GM12878 (cell line): ENCODE results near the gene CCDC78. TPM values are rescaled to one million over a fixed set of nuclear protein-coding genes. Genes with fewer than 3 reads are reported as not detected.

Experiments used
- ATAC-seq: fragments of 200-7000 bp; cut with Tn5 transposase; 3 replicates; pipeline ENCODE4 v1.9.1; 2020; ENCODE audit warnings: mild to moderate bottlenecking, moderate library complexity
- BruUV-seq: library from RNA; stranded (reverse); fragments of 400-500 nt; replicated peaks from 2 replicates; lab custom pipeline; 2021; lab: Mats Ljungman, UMichigan
- CTCF ChIA-PET: fragments of 300-600 bp; sonication (Branson Sonifier 250); formaldehyde crosslinking; extraction: SDS; loops from one replicate; lab custom pipeline; 2021; ENCODE audit warnings: inconsistent platforms; lab: Yijun Ruan, JAX
- POLR2A ChIA-PET: fragments of 350-600 bp; formaldehyde crosslinking; extraction: SDS; loops from one replicate; lab custom pipeline; 2021; ENCODE audit warnings: inconsistent platforms; lab: Charles Lee
- RAD21 ChIA-PET: fragments of 300-600 bp; sonication (Branson Sonifier 250); formaldehyde crosslinking; loops from one replicate; lab custom pipeline; 2023; ENCODE audit warnings: antibody characterized with exemption; ENCODE audit not compliant: unreplicated experiment; lab: Charles Lee
- SMC1A ChIA-PET: fragments of 300-600 bp; sonication (Branson Sonifier 250); formaldehyde crosslinking; loops from one replicate; lab custom pipeline; 2023; ENCODE audit not compliant: unreplicated experiment, uncharacterized antibody; lab: Charles Lee
- DNase-seq: peaks from one replicate; pipeline ENCODE4 v3.0.0-alpha.2; 2011; ENCODE audit warnings: low read depth, low spot score
- FAIRE-seq: peaks from 3 replicates; lab custom pipeline; 2011; peaks lifted over from hg19 to GRCh38; lab: Jason Lieb, UNC
- H2AFZ ChIP-seq: 2 replicates; pipeline ENCODE4 v1.6.0; 2011; ENCODE audit warnings: low read depth, low read length, control low read depth; ENCODE audit not compliant: control insufficient read depth
- H3K27ac ChIP-seq: 2 replicates; pipeline ENCODE4 v1.5.1; 2011; ENCODE audit warnings: control low read depth; ENCODE audit not compliant: control insufficient read depth, insufficient read depth
- H3K27me3 ChIP-seq, 2 experiments: replicated peaks in 1 of 2; 2 replicates each; pipeline versions ENCODE4 v1.6.0 to v1.6.1; 2011; ENCODE audit warnings: low read length in 1 of 2; ENCODE audit not compliant: control insufficient read depth in 2 of 2, insufficient read depth in 2 of 2
- H3K36me3 ChIP-seq, 2 experiments: 2 replicates each; pipeline ENCODE4 v1.5.1; 2011; ENCODE audit warnings: low read length in 1 of 2; ENCODE audit not compliant: control insufficient read depth in 2 of 2, insufficient read depth in 2 of 2
- H3K4me1 ChIP-seq: 2 replicates; pipeline ENCODE4 v1.6.1; 2011; ENCODE audit warnings: mild to moderate bottlenecking, low read length, moderate library complexity, mixed read lengths; ENCODE audit not compliant: control insufficient read depth, insufficient read depth
- H3K4me2 ChIP-seq: 2 replicates; pipeline ENCODE4 v1.6.0; 2011; ENCODE audit warnings: control low read depth; ENCODE audit not compliant: control insufficient read depth, insufficient read depth
- H3K4me3 ChIP-seq: fragments of 200-600 bp; sonication (generic); 2 replicates; pipeline ENCODE4 v1.5.1; 2016
- H3K79me2 ChIP-seq: 2 replicates; pipeline ENCODE4 v1.6.0; 2011; ENCODE audit warnings: low read length; ENCODE audit not compliant: control insufficient read depth, insufficient read depth
- H3K9ac ChIP-seq: 2 replicates; pipeline ENCODE4 v1.8.0; 2011; ENCODE audit warnings: low read length, control low read depth, mixed read lengths; ENCODE audit not compliant: control insufficient read depth, insufficient read depth
- H3K9me3 ChIP-seq: replicated peaks from 3 replicates; pipeline ENCODE4 v1.5.1; 2011; ENCODE audit warnings: mild to moderate bottlenecking, low read length; ENCODE audit not compliant: control insufficient read depth, insufficient read depth
- H4K20me1 ChIP-seq: 2 replicates; pipeline ENCODE4 v1.6.0; 2011; ENCODE audit not compliant: control insufficient read depth, insufficient read depth
- NFYA ChIP-seq: IDR thresholded peaks from 2 replicates; pipeline ENCODE4 v1.6.1; 2011; ENCODE audit warnings: low read depth, mild to moderate bottlenecking, low read length, improper control_type of control experiment, borderline replicate concordance
- NR2F1 ChIP-seq: fragments of 450-650 bp; conservative IDR thresholded peaks from 2 replicates; pipeline ENCODE4 v1.6.1; 2017; ENCODE audit warnings: mild to moderate bottlenecking
- WGBS: methylation state at CpG from one replicate; pipeline ENCODE4 v1.1.6; 2016; ENCODE audit warnings: low lambda C conversion rate; ENCODE audit not compliant: insufficient replicate concordance, insufficient coverage; ENCODE audit errors: missing lambda C conversion rate; 5-methylcytosine and 5-hydroxymethylcytosine counted together
- in situ Hi-C: fragments of 300-500 bp; cut with MboI; formaldehyde crosslinking; loops from 9 replicates; pipeline ENCODE4 v1.14.3; 2018; ENCODE audit warnings: mixed read lengths
- intact Hi-C: fragments of 100-400 bp; cut with micrococcal nuclease; formaldehyde crosslinking; loops from one replicate; pipeline ENCODE4 v1.14.2; 2022; ENCODE audit not compliant: unreplicated experiment
- polyA plus RNA-seq, 11 experiments: library from polyadenylated mRNA; depleted of rRNA in 4 of 11; unstranded in 6 of 11; stranded (reverse) in 5 of 11; fragments of >200 nt; fragmentation: Nextera tagmentation in 4 of 11; fragmentation: Illumina TruSeq in 1 of 11; extraction: Ambion mirVana in 4 of 11; extraction: Trizol in 1 of 11; gene quantifications; 1 replicate in 1 of 11; 2 replicates in 10 of 11; pipeline versions ENCODE4 v1.2.1 to v1.2.3, GENCODE V29; 2011 to 2016; ENCODE audit warnings: inconsistent platforms in 2 of 11, missing spikeins in 2 of 11, low read depth in 1 of 11
- total RNA-seq, 4 experiments: library from RNA; depleted of rRNA in 3 of 4; stranded (reverse); fragments of >200 nt in 3 of 4; fragmentation: Illumina TruSeq in 1 of 4; extraction: Trizol in 1 of 4; gene quantifications; 2 replicates each; pipeline versions ENCODE4 v1.2.1 to v1.2.3, GENCODE V29; 2013 to 2021
- TF ChIP-seq, protein P1 (sequence below): fragments of 450-650 bp; IDR thresholded peaks from 2 replicates; pipeline ENCODE4 v1.6.1; 2017; ENCODE audit warnings: mild to moderate bottlenecking
- TF ChIP-seq, protein P2 (sequence below): IDR thresholded peaks from 2 replicates; pipeline ENCODE4 v1.6.1; 2012; ENCODE audit warnings: low read depth, low read length, improper control_type of control experiment

CCDC78 gene
- total and polyA plus RNA-seq, 10 of the 15 experiments (the other 5 are each of a cell fraction or from before 2014, with no cell fraction given) = 0.10 to 26.2 (median 5.4) TPM

DNA sequence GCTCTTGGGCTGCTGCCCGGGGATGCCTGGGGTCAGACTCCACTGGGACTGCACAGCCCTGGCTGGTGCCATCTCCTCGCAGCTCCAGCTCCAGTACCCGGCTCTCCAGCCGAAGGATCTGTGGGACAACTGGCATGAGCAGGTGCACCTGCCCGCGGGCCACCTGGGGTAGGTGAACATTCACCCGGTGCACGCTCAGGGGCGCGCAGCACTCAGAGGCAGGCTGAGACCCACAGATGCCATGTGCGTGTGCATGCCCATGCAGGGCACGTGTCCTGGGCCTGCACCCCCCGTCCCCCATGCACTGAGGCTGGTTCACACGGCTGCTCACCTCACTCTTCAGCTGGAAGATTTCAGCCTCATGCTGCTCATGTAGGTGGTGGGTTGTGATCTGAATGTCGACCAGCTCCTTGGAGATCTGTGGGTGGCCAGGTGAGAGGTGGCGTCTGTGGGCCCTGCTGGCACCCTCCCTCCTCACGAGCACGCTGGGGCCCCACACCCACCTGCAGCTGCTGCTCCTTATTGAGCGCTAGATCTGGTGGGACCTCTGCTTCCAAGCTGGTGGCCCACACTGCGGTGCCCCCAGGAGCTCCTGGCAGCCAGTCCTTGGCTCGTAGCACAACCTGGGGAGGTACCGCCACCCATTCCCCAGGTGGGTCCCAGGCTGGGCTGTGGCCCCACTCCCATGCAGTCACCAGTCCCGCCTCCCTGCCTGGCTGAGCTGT, 618 bp downstream of the CCDC78 start:
- intact Hi-C loops = no loop called here
- ATAC-seq (no peak), DNase-seq (no peak), FAIRE-seq (no peak)
- RAD21 ChIA-PET = interaction anchor here (2.3 kb wide), 1 partner anchor 14 kb away, joined by 6 read pairs; no protein-coding TSS in a partner anchor
- Histone ChIP-seq H3K27ac (no peak overlapping the region), H3K36me3 (no peaks in the 10 kb centered on the region; a peak in 2 of 4 replicates), H3K9me3 (no peaks in the 10 kb centered on the region), H3K9ac (no peak overlapping the region), H2AFZ (no peak overlapping the region), H3K27me3 (no peaks in the 10 kb centered on the region), H3K4me2 (peak overlapping the region; percentile 79; the same call in 1 of the 2 replicates), H3K4me3 (no peak overlapping the region), H3K79me2 (no peaks in the 10 kb centered on the region; the same call in none of the 2 replicates), H4K20me1 (no peaks in the 10 kb centered on the region)
- POLR2A ChIA-PET = interaction anchor here (6.3 kb wide), 1 partner anchor 12 kb away, joined by 60 read pairs; the partner anchor contains the start of gene CIAO3
- CTCF ChIA-PET = interaction anchor here (1.7 kb wide), 1 partner anchor 13 kb away, joined by 5 read pairs; no protein-coding TSS in a partner anchor
- in situ Hi-C loops = no loop called here
- SMC1A ChIA-PET = interaction anchor here (1.7 kb wide), 2 partner anchors 11 to 13 kb away, joined by 3 to 5 read pairs; partner anchors contain the start of gene METRN
- BruUV-seq = no TSS peak
- 71% methylated on average over 23 of the region's 23 CpGs for WGBS
- TF ChIP-seq, protein P1, sequence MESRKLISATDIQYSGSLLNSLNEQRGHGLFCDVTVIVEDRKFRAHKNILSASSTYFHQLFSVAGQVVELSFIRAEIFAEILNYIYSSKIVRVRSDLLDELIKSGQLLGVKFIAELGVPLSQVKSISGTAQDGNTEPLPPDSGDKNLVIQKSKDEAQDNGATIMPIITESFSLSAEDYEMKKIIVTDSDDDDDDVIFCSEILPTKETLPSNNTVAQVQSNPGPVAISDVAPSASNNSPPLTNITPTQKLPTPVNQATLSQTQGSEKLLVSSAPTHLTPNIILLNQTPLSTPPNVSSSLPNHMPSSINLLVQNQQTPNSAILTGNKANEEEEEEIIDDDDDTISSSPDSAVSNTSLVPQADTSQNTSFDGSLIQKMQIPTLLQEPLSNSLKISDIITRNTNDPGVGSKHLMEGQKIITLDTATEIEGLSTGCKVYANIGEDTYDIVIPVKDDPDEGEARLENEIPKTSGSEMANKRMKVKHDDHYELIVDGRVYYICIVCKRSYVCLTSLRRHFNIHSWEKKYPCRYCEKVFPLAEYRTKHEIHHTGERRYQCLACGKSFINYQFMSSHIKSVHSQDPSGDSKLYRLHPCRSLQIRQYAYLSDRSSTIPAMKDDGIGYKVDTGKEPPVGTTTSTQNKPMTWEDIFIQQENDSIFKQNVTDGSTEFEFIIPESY = no peak
- no peak for TF ChIP-seq NR2F1
- TF ChIP-seq NFYA = no peak
- TF ChIP-seq, protein P2, sequence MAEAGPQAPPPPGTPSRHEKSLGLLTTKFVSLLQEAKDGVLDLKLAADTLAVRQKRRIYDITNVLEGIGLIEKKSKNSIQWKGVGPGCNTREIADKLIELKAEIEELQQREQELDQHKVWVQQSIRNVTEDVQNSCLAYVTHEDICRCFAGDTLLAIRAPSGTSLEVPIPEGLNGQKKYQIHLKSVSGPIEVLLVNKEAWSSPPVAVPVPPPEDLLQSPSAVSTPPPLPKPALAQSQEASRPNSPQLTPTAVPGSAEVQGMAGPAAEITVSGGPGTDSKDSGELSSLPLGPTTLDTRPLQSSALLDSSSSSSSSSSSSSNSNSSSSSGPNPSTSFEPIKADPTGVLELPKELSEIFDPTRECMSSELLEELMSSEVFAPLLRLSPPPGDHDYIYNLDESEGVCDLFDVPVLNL = no peak
- TF ChIP-seq, all 136 proteins: peak for 0
- peaks cover 13% of the 10 kb centered on the region for H3K4me1 ChIP-seq
